Measurements from ENCODE around the gene ETV5.

Gene ETV5

GRCh38 chr3:186097317-186097662 is 11.6 kb downstream of the ETV5 start:
- no peak for DNase-seq

- no peak for DNase-seq
Measured at GRCh38 chr3:186096290-186096689, 12.6 kb downstream of the ETV5 start.

- peak in 2 of 51 donors; percentile 22 to 45 for DNase-seq
Measured at GRCh38 chr3:186095561-186096081, 13.3 kb downstream of the ETV5 start.

- DNase-seq, result no peak
Measured at GRCh38 chr3:186094696-186095425, 14.0 kb downstream of the ETV5 start.

GRCh38 chr3:186094271-186094670 is 14.6 kb downstream of the ETV5 start:
- DNase-seq, result no peak

- DNase-seq, result no peak
Measured at GRCh38 chr3:186093271-186093900, 15.5 kb downstream of the ETV5 start.

- no peak for DNase-seq
Measured at GRCh38 chr3:186092360-186093070, 16.4 kb downstream of the ETV5 start.

GRCh38 chr3:186090901-186091300 is 18.0 kb downstream of the ETV5 start:
- no peak for DNase-seq

- no peak for DNase-seq
Measured at GRCh38 chr3:186088335-186088734, 20.6 kb downstream of the ETV5 start.

- DNase-seq, result no peak
Measured at GRCh38 chr3:186084264-186084663, 24.6 kb downstream of the ETV5 start.

GRCh38 chr3:186083746-186084145 is 25.1 kb downstream of the ETV5 start:
- no peak for DNase-seq

GRCh38 chr3:186082150-186082549 is 26.7 kb downstream of the ETV5 start:
- no peak for DNase-seq

GRCh38 chr3:186081678-186082077 is 27.2 kb downstream of the ETV5 start:
- no peak for DNase-seq

- peak in 1 of 51 donors; percentile 42 for DNase-seq
Measured at GRCh38 chr3:186080849-186081438, 27.9 kb downstream of the ETV5 start.

- no peak for DNase-seq
Measured at GRCh38 chr3:186079925-186080324, 29.0 kb downstream of the ETV5 start.

GRCh38 chr3:186077466-186077865 is 31.4 kb downstream of the ETV5 start:
- DNase-seq, result no peak

GRCh38 chr3:186075931-186076567 is 32.8 kb downstream of the ETV5 start:
- no peak for DNase-seq

GRCh38 chr3:186075489-186075888 is 33.4 kb downstream of the ETV5 start:
- no peak for DNase-seq

GRCh38 chr3:186073641-186074040 is 35.2 kb downstream of the ETV5 start:
- DNase-seq, result no peak

GRCh38 chr3:186070996-186071395 is 37.9 kb downstream of the ETV5 start:
- no peak for DNase-seq

- no peak for DNase-seq
Measured at GRCh38 chr3:186070550-186070949, 38.3 kb downstream of the ETV5 start.

GRCh38 chr3:186070133-186070532 is 38.8 kb downstream of the ETV5 start:
- no peak for DNase-seq

Data from hypothalamus (tissue), 51 donors.